Keratinocyte (primary cell): ENCODE measurements around the gene LRRC8C. TPM values are rescaled to one million over a fixed set of nuclear protein-coding genes. Genes with fewer than 3 reads are reported as not detected.

ENCODE experiments used
- DNase-seq: peaks from one replicate; pipeline ENCODE4 v3.0.0-alpha.2; 2011; ENCODE audit warnings: low read depth, missing footprints, low spot score
- FAIRE-seq: peaks from 2 replicates; lab custom pipeline; 2011; peaks lifted over from hg19 to GRCh38; lab: Jason Lieb, UNC
- H2AFZ ChIP-seq: 2 replicates; pipeline ENCODE4 v1.6.0; 2012; ENCODE audit warnings: low read length, control low read depth, inconsistent platforms; ENCODE audit not compliant: control insufficient read depth
- H3K27ac ChIP-seq: 2 replicates; pipeline ENCODE4 v1.5.1; 2011; ENCODE audit warnings: low read length; ENCODE audit not compliant: control insufficient read depth, insufficient read depth
- H3K27me3 ChIP-seq: 3 replicates; pipeline ENCODE4 v1.6.0; 2011; ENCODE audit warnings: low read length; ENCODE audit not compliant: control insufficient read depth, insufficient read depth; ENCODE audit errors: extremely low read depth
- H3K36me3 ChIP-seq, 2 experiments: 2 replicates in 1 of 2; 3 replicates in 1 of 2; pipeline ENCODE4 v1.5.1; 2011; ENCODE audit warnings: low read length in 2 of 2, mild to moderate bottlenecking in 1 of 2; ENCODE audit not compliant: control insufficient read depth in 2 of 2, insufficient read depth in 2 of 2; ENCODE audit errors: extremely low read depth in 1 of 2
- H3K4me1 ChIP-seq: 3 replicates; pipeline ENCODE4 v1.5.1; 2011; ENCODE audit warnings: low read length; ENCODE audit not compliant: control insufficient read depth, insufficient read depth; ENCODE audit errors: extremely low read depth
- H3K4me2 ChIP-seq: 3 replicates; pipeline ENCODE4 v1.6.0; 2011; ENCODE audit warnings: low read depth, low read length; ENCODE audit not compliant: control insufficient read depth, insufficient read depth; ENCODE audit errors: extremely low read depth
- H3K4me3 ChIP-seq, 3 experiments: fragments of 200-600 bp in 1 of 3; sonication (generic) in 1 of 3; 2 replicates in 2 of 3; 3 replicates in 1 of 3; pipeline ENCODE4 v1.5.1; 2011 to 2016; ENCODE audit warnings: low read length in 3 of 3, mild to moderate bottlenecking in 3 of 3, control low read depth in 2 of 3, inconsistent platforms in 1 of 3, low read depth in 1 of 3, mixed read lengths in 1 of 3, mixed run types in 1 of 3, moderate library complexity in 1 of 3; ENCODE audit not compliant: control insufficient read depth in 2 of 3, insufficient read depth in 2 of 3; ENCODE audit errors: extremely low read depth in 1 of 3
- H3K79me2 ChIP-seq: 2 replicates; pipeline ENCODE4 v1.6.0; 2012; ENCODE audit warnings: low read length; ENCODE audit not compliant: control insufficient read depth, insufficient read depth
- H3K9ac ChIP-seq: 3 replicates; pipeline ENCODE4 v1.6.0; 2011; ENCODE audit warnings: low read length; ENCODE audit not compliant: control insufficient read depth, insufficient read depth; ENCODE audit errors: extremely low read depth
- H3K9me1 ChIP-seq: 3 replicates; pipeline ENCODE4 v1.6.0; 2011; ENCODE audit warnings: low read length; ENCODE audit not compliant: control insufficient read depth, insufficient read depth; ENCODE audit errors: extremely low read depth
- H3K9me3 ChIP-seq: 2 replicates; pipeline ENCODE4 v1.5.1; 2012; ENCODE audit warnings: low read depth, low read length; ENCODE audit not compliant: control insufficient read depth
- H4K20me1 ChIP-seq: 3 replicates; pipeline ENCODE4 v1.6.0; 2011; ENCODE audit warnings: low read length; ENCODE audit not compliant: control insufficient read depth, insufficient read depth; ENCODE audit errors: extremely low read depth
- EZH2 ChIP-seq: IDR thresholded peaks from one replicate; pipeline ENCODE4 v1.6.1; 2012; ENCODE audit warnings: inconsistent platforms, mild to moderate bottlenecking, low read length, moderate library complexity
- dilution Hi-C: fragments of 300-500 bp; cut with MboI; formaldehyde crosslinking; loops from one replicate; pipeline ENCODE4 v1.7.0; 2020; ENCODE audit warnings: low sequenced_read_pairs; ENCODE audit not compliant: extremely low pct_ligation_motif_present
- polyA plus RNA-seq, 5 experiments: library from polyadenylated mRNA; depleted of rRNA in 3 of 5; stranded (reverse) in 3 of 5; stranded (forward) in 1 of 5; unstranded in 1 of 5; fragments of >200 nt; gene quantifications; 1 replicate in 1 of 5; 2 replicates in 3 of 5; 3 replicates in 1 of 5; pipeline versions ENCODE4 v1.2.1 to v1.2.3, GENCODE V29; 2011 to 2012; ENCODE audit warnings: missing spikeins in 2 of 5, low read depth in 1 of 5, low replicate concordance in 1 of 5
- TF ChIP-seq, protein P1 (sequence below), 3 experiments: IDR thresholded peaks in 1 of 3; conservative IDR thresholded peaks in 1 of 3; optimal IDR thresholded peaks in 1 of 3; 2 replicates in 2 of 3; 3 replicates in 1 of 3; pipeline versions ENCODE3 to v1.5.1; 2011; ENCODE audit warnings: low read length in 3 of 3, mild to moderate bottlenecking in 3 of 3, moderate library complexity in 2 of 3, control low read depth in 1 of 3, inconsistent platforms in 1 of 3; ENCODE audit not compliant: insufficient read depth in 2 of 3; ENCODE audit errors: extremely low read depth in 1 of 3

Gene LRRC8C
- polyA plus RNA-seq, 1 donor (not counting 4 experiments of a cell fraction or from before 2014, with no cell fraction given) = 18.4 TPM

DNA sequence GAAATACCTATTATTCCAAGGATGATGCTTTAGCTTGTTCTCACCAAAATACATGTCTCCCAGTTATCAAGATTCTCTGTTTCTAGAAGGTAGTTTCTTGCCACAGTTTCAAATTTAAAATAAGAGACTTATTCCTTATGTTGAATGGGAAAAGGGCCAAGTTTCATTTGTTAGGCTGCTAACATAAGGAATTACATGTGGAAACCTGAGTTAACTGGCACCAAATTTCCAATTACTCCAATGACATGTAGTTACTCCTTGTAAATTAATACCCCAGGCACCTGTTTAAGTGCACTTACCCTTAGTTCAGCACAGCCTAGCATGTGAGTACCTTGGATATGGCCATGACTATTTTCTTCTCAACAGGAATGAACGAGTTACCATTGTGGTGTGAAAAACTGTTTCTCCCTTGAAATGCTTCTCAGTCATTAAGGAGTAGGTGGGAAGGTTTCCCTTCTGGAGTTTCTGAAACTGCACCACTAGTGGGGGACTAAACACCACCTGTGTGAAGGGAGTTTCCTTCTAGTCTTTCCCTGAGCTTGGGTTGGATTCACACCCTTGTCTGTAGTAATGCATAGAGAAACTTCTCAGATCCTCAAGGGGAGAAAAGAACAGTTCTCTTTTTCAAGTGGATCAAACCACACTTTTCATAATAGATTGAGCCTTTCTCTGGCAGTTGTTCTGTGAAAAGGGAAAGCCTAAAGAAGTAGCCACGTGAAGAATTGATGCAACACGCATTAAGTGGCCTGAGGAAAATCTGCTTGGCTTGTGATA lies 32.3 kb upstream of the LRRC8C start:
- no peak for TF ChIP-seq EZH2
- no peak overlapping the region for H3K9ac ChIP-seq
- dilution Hi-C loops = no loop called here
- no peaks in the 10 kb centered on the region for H3K9me3 ChIP-seq
- FAIRE-seq = no peak
- no peaks in the 10 kb centered on the region for H3K36me3 ChIP-seq
- no peak overlapping the region for H3K4me2 ChIP-seq
- no peak overlapping the region for H3K4me3 ChIP-seq
- H4K20me1 ChIP-seq = no peaks in the 10 kb centered on the region
- H2AFZ ChIP-seq = no peak overlapping the region
- no peaks in the 10 kb centered on the region for H3K79me2 ChIP-seq
- no peak overlapping the region for H3K27ac ChIP-seq
- no peaks in the 10 kb centered on the region for H3K9me1 ChIP-seq
- no peaks in the 10 kb centered on the region for H3K27me3 ChIP-seq
- H3K4me1 ChIP-seq = peaks cover 14% of the 10 kb centered on the region
- DNase-seq = no peak

- DNase-seq (no peak), FAIRE-seq (no peak)
- H3K9me3 ChIP-seq = no peaks in the 10 kb centered on the region
- peaks cover 17% of the 10 kb centered on the region for H3K4me1 ChIP-seq
- dilution Hi-C loops = no loop called here
- no peak overlapping the region for H2AFZ ChIP-seq
- H3K79me2 ChIP-seq = no peaks in the 10 kb centered on the region
- H3K4me2 ChIP-seq = no peak overlapping the region
- H3K9me1 ChIP-seq = no peaks in the 10 kb centered on the region
- H3K27ac ChIP-seq = no peak overlapping the region
- H3K9ac ChIP-seq = no peak overlapping the region
- H3K4me3 ChIP-seq = no peak overlapping the region
- TF ChIP-seq, protein P1, sequence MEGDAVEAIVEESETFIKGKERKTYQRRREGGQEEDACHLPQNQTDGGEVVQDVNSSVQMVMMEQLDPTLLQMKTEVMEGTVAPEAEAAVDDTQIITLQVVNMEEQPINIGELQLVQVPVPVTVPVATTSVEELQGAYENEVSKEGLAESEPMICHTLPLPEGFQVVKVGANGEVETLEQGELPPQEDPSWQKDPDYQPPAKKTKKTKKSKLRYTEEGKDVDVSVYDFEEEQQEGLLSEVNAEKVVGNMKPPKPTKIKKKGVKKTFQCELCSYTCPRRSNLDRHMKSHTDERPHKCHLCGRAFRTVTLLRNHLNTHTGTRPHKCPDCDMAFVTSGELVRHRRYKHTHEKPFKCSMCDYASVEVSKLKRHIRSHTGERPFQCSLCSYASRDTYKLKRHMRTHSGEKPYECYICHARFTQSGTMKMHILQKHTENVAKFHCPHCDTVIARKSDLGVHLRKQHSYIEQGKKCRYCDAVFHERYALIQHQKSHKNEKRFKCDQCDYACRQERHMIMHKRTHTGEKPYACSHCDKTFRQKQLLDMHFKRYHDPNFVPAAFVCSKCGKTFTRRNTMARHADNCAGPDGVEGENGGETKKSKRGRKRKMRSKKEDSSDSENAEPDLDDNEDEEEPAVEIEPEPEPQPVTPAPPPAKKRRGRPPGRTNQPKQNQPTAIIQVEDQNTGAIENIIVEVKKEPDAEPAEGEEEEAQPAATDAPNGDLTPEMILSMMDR (optimal IDR thresholded peaks at IDR 0.05 in 1 of 3, IDR thresholded peaks at IDR 0.05 in 1 of 3, conservative IDR thresholded peaks at IDR 0.05 in 1 of 3; ENCODE audit: extremely low read depth in 1 of 3, insufficient read depth in 2 of 3, low read length in 3 of 3) = no peak
- TF ChIP-seq EZH2 = no peak
- no peaks in the 10 kb centered on the region for H4K20me1 ChIP-seq
- no peaks in the 10 kb centered on the region for H3K27me3 ChIP-seq
- no peaks in the 10 kb centered on the region for H3K36me3 ChIP-seq
Measured at GRCh38 chr1:89602871-89603404, 30.0 kb upstream of the LRRC8C start.
